Adrenal gland (tissue), 5 donors: ENCODE results near the gene SPCS2.

Experiments
- CTCF ChIP-seq, 6 experiments: fragments of 450-650 bp in 4 of 6; fragments of 200-600 bp in 2 of 6; sonication (generic) in 1 of 6; IDR thresholded peaks; 1 replicate in 5 of 6; 2 replicates in 1 of 6; pipeline versions ENCODE4 v1.5.1 to v1.8.0; 2016 to 2021; ENCODE audit warnings: antibody characterized with exemption in 6 of 6, mild to moderate bottlenecking in 2 of 6, moderate library complexity in 1 of 6
- POLR2A ChIP-seq, 2 donors: fragments of 450-650 bp; IDR thresholded peaks; one replicate each; pipeline ENCODE4 v1.6.1; 2017; ENCODE audit warnings: antibody characterized with exemption in 2 of 2, mild to moderate bottlenecking in 2 of 2, moderate library complexity in 1 of 2
- donor health status: DM: no; HTN: no; CAD: no.

GRCh38 chr11:74992852-74993251, 43.8 kb downstream of the SPCS2 start:
- TF ChIP-seq CTCF (IDR thresholded peaks at IDR 0.05) (no peak), POLR2A (IDR thresholded peaks at IDR 0.05) (no peak)
